Measurements from ENCODE around the gene PPIAL4G. TPM values are rescaled to one million over a fixed set of nuclear protein-coding genes. Genes with fewer than 3 reads are reported as not detected.
A peak's percentile ranks its signal among the peaks of the same experiment; 100 is the strongest.
"Not testable (repeated sequence)": the region's sequence is repeated elsewhere in the genome, so short reads cannot be mapped to it uniquely, and the experiment has no call there.

PPIAL4G gene
- not detected in 2 replicates for total RNA-seq (2014; rRNA removed; shearing (Covaris generic))

- H3K27ac ChIP-seq, DNase-seq: not testable (repeated sequence)
Observed at GRCh38 chr1:148483029-148483428, at the start of gene PPIAL4G. TSS of gene PPIAL4G (minus strand) at chr1:148483302. CDS start at chr1:148483252, 50 bp downstream.

DNA sequence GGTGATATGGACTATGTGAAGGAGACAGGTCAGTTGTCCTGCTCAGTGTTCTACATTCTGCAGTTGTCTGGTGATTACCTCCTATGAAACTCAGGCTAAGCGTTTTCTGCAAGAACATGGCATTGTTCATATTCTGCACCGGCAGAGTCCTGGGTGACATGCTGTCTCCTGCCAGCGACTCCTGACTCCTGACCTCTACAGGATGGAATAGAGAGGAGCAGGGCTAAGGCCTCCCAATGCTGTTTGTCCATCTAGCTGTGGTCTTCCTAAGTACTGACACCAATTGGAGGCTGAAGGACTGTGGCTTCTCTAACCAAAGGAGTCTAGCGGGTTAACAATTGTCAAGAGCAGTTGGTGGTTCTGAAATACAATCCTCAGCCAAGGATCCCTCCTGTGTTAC, 49.1 kb upstream of the PPIAL4G start:
- H3K9me3 ChIP-seq (replicated peaks); H3K4me3 ChIP-seq; H3K27me3 ChIP-seq; H3K4me1 ChIP-seq; DNase-seq; H3K36me3 ChIP-seq; H3K27ac ChIP-seq: not testable (repeated sequence)

More at GRCh38 chr1:148483029-148483428, at the start of gene PPIAL4G:
- not testable (repeated sequence) for H3K4me1 ChIP-seq; H3K27me3 ChIP-seq; H3K4me3 ChIP-seq; H3K9me3 ChIP-seq (replicated peaks); H3K36me3 ChIP-seq

DNA sequence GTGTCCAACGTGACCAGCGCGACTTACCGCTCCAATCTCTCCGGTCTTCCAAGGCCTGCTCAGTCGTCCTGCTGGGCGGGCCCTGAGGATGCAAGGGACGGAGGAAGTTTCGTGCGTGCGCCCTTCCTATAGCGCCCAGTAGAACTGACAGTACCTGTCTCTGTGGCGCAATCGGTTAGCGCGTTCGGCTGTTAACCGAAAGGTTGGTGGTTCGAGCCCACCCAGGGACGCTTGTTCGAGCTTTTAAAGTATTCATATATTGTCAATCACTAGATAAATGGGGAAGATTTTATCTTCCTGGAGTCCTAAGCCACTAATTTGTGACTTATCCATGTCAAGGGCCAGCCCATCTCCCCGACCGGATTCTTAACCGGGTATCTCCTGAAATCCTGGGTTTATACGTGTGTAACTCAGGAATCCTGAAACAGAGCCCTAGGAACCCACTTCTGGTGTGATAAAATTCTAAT, 46.0 kb upstream of the PPIAL4G start:
- H3K27me3 ChIP-seq; H3K27ac ChIP-seq; H3K4me1 ChIP-seq; DNase-seq; H3K36me3 ChIP-seq; H3K9me3 ChIP-seq (replicated peaks); H3K4me3 ChIP-seq: not testable (repeated sequence)

GRCh38 chr1:148528591-148528990, 45.5 kb upstream of the PPIAL4G start:
- DNase-seq; H3K27ac ChIP-seq; H3K4me1 ChIP-seq; H3K9me3 ChIP-seq (replicated peaks); H3K36me3 ChIP-seq; H3K27me3 ChIP-seq; H3K4me3 ChIP-seq: not testable (repeated sequence)

DNA sequence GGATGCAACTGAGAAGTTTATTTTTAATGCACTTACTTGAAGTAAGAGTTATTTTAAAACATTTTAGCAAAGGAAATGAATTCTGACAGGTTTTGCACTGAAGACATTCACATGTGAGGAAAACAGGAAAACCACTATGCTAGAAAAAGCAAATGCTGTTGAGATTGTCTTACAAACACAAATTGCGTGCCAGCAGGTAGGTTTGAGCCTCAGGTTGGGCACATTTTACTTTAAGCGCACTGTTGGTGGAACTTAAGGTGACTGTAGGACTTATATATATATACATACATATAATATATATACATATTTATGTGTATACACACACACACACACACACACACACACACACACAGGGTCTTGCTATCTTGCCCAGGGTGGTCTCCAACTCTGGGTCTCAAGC, 43.5 kb upstream of the PPIAL4G start:
- not testable (repeated sequence) for H3K27ac ChIP-seq; H3K4me1 ChIP-seq; H3K36me3 ChIP-seq; H3K9me3 ChIP-seq (replicated peaks); DNase-seq; H3K27me3 ChIP-seq; H3K4me3 ChIP-seq

GRCh38 chr1:148523205-148524144, 40.4 kb upstream of the PPIAL4G start:
- not testable (repeated sequence) for H3K9me3 ChIP-seq (replicated peaks); H3K4me3 ChIP-seq; DNase-seq; H3K27ac ChIP-seq; H3K27me3 ChIP-seq; H3K4me1 ChIP-seq; H3K36me3 ChIP-seq

- H3K9me3 ChIP-seq (replicated peaks); H3K27ac ChIP-seq; H3K4me1 ChIP-seq; H3K27me3 ChIP-seq; H3K4me3 ChIP-seq; H3K36me3 ChIP-seq: not testable (repeated sequence)
- DNase-seq = peak; percentile 68 to 78
Observed at GRCh38 chr1:148522561-148523204, 39.6 kb upstream of the PPIAL4G start.

- H3K4me1 ChIP-seq; H3K36me3 ChIP-seq; H3K9me3 ChIP-seq (replicated peaks); H3K27me3 ChIP-seq; H3K27ac ChIP-seq: not testable (repeated sequence)
- H3K4me3 ChIP-seq = peak overlapping the region; percentile 40
- DNase-seq = peak; percentile 60 to 64
Observed at GRCh38 chr1:148522072-148522471, 39.0 kb upstream of the PPIAL4G start.

DNA sequence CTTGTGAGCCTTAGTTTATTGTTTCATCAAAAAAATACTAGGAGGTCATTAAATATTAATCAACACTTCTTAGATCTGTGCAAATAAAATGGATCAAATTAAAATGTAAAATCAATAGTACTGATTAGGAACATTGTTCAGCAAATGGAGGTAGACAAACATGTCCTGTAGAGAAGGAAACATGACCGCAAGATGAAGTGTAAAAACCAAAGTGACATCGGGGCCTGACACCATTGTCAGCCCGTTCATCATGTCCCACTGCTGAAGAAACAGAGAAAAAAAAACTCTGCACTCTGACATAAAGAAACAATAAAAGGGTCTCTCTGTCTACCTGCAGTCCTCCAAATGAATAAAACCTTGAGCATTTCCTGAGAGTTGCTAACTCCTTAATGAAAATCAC, 31.2 kb upstream of the PPIAL4G start:
- H3K4me1 ChIP-seq; H3K4me3 ChIP-seq; H3K27me3 ChIP-seq; H3K36me3 ChIP-seq; H3K9me3 ChIP-seq (replicated peaks); H3K27ac ChIP-seq; DNase-seq: not testable (repeated sequence)

DNA sequence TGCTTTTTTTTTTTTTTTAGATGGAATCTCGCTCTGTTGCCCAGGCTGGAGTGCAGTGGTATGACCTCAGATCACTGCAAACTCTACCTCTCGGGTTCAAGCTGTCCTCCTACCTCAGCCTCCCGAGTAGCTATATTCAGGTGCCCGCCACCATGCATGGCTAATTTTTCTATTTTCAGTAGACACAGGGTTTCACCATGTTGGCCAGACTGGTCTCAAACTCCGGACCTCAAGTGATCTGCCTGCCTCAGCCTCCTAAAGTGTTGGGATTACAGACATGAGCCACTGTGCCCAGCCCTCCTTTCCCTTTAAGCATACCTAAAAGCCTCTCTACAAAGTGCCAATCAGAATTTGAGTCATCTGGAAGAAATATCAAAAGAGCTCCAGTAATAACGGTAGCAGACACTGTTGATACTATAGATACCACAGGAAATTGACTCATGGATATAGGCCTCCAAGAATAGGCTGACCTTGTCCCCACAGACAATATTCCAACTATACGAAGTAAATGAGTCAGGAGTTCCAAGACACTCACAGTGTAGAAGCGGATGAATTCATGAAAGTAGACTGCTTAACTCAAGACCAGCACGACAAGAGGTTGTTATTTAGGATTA, 29.6 kb upstream of the PPIAL4G start:
- not testable (repeated sequence) for H3K27me3 ChIP-seq; DNase-seq; H3K4me1 ChIP-seq; H3K9me3 ChIP-seq (replicated peaks); H3K36me3 ChIP-seq; H3K4me3 ChIP-seq; H3K27ac ChIP-seq

GRCh38 chr1:148493933-148494332, 10.8 kb upstream of the PPIAL4G start:
- not testable (repeated sequence) for H3K4me3 ChIP-seq; DNase-seq; H3K27me3 ChIP-seq; H3K4me1 ChIP-seq; H3K27ac ChIP-seq; H3K9me3 ChIP-seq (replicated peaks); H3K36me3 ChIP-seq

- H3K27ac ChIP-seq = not testable (repeated sequence)
Observed at GRCh38 chr1:148481134-148481533, 2.0 kb downstream of the PPIAL4G start.

GRCh38 chr1:148459694-148460093, 23.4 kb downstream of the PPIAL4G start:
- not testable (repeated sequence) for H3K9me3 ChIP-seq (replicated peaks); H3K27me3 ChIP-seq; H3K36me3 ChIP-seq; DNase-seq; H3K4me1 ChIP-seq
- peak overlapping the region; percentile 40; the same call in 1 of the 2 replicates for H3K27ac ChIP-seq
- H3K4me3 ChIP-seq = peak overlapping the region; percentile 66

More at GRCh38 chr1:148481134-148481533, 2.0 kb downstream of the PPIAL4G start:
- not testable (repeated sequence) for H3K27me3 ChIP-seq; H3K9me3 ChIP-seq (replicated peaks); H3K4me3 ChIP-seq; H3K36me3 ChIP-seq; H3K4me1 ChIP-seq; DNase-seq

DNA sequence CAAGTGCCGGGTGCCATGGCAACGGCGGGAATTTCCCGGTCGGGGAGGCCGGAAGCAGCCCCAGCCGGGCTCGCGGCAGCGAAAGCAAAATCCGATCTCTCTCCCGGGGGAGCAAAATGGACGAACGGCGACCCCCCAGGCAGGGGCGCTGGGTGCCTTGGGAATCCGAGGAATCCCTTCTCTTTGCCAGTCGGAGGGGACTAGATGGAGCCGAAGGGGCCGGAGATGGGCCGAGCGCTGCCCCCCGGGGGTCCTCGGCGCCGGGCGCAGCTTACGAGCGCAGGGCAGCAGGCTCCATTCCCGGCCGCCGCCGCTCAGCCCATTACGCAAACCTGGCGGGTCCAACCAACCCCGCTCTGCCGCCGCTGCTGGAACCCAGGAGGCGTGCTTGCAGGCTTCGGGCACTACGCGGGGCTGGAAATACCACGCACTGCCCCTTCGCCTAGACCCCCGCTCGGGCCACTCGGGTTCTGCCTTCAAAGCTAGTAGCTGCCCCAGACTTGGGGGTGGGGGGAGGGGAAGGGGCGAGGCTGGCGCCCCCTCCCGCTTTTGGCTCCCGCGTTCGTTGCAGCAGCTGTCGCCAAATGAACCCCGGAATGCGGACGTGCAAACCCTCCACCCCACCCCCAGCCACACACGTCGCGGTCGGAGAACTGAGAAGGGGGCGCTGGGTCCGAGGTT, 24.1 kb downstream of the PPIAL4G start:
- H3K9me3 ChIP-seq (replicated peaks); H3K4me1 ChIP-seq; H3K36me3 ChIP-seq; H3K27me3 ChIP-seq: not testable (repeated sequence)
- peak overlapping the region; percentile 66 for H3K4me3 ChIP-seq
- peak overlapping the region; percentile 45; the same call in 1 of the 2 replicates for H3K27ac ChIP-seq
- DNase-seq = peak; percentile 22 to 44

DNA sequence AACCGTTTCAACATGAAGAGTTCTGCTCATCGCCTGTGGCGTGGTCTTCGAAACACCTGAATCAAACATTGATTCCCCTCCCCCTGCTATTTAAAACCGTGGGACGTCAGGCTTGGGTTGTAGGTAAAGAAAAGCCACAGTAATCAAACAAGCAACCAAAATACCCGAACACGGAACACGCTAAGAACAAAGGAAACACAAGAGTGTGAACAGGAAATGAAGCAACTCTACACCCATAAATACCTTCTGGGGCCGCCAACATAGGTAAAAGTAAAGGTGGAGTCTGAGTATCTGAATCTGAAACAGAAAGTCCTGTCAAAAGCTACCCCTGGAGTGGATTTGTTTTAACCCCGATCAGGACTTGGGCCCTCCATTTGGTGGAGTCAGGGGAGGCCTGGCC, 24.7 kb downstream of the PPIAL4G start:
- Histone ChIP-seq H3K27ac (peak overlapping the region; percentile 45; the same call in 1 of the 2 replicates), H3K4me3 (peak overlapping the region; percentile 66)
- H3K4me1 ChIP-seq = not testable (repeated sequence)

More for the DNA sequence above, 24.7 kb downstream of the PPIAL4G start:
- not testable (repeated sequence) for H3K27me3 ChIP-seq; H3K9me3 ChIP-seq (replicated peaks); DNase-seq; H3K36me3 ChIP-seq

Measured in SJCRH30 (cell line).